VCaP (cell line): Measurements from ENCODE around the gene SLMAP.

Experiments
- H3K27ac ChIP-seq: fragments of 450-650 bp; 2 replicates; pipeline ENCODE4 v1.5.1; 2017
- CTCF ChIP-seq: fragments of 450-650 bp; conservative IDR thresholded peaks from 2 replicates; pipeline ENCODE4 v1.5.1; 2017; ENCODE audit warnings: mild to moderate bottlenecking, moderate library complexity

SLMAP gene

GRCh38 chr3:57827757-57828156, 71.6 kb downstream of the SLMAP start:
- TF ChIP-seq CTCF: no peak
- H3K27ac ChIP-seq: no peak overlapping the region

GRCh38 chr3:57832486-57832885, 76.4 kb downstream of the SLMAP start:
- no peak overlapping the region for H3K27ac ChIP-seq
- TF ChIP-seq CTCF: no peak

GRCh38 chr3:57832900-57833313, 76.8 kb downstream of the SLMAP start:
- TF ChIP-seq CTCF: no peak
- no peak overlapping the region for H3K27ac ChIP-seq

GRCh38 chr3:57833763-57834162, 77.7 kb downstream of the SLMAP start:
- H3K27ac ChIP-seq: no peak overlapping the region
- no peak for TF ChIP-seq CTCF

GRCh38 chr3:57837686-57838085, 81.6 kb downstream of the SLMAP start:
- TF ChIP-seq CTCF: no peak

GRCh38 chr3:57838627-57839026, 82.5 kb downstream of the SLMAP start:
- TF ChIP-seq CTCF: no peak
- H3K27ac ChIP-seq: no peak overlapping the region

More at GRCh38 chr3:57837686-57838085, 81.6 kb downstream of the SLMAP start:
- no peak overlapping the region for H3K27ac ChIP-seq

GRCh38 chr3:57840473-57840872, 84.4 kb downstream of the SLMAP start:
- TF ChIP-seq CTCF: no peak

GRCh38 chr3:57841818-57842217, 85.7 kb downstream of the SLMAP start:
- H3K27ac ChIP-seq: no peak overlapping the region
- no peak for TF ChIP-seq CTCF

More at GRCh38 chr3:57840473-57840872, 84.4 kb downstream of the SLMAP start:
- H3K27ac ChIP-seq: no peak overlapping the region
